BLaER1 (cell line): ENCODE measurements around the gene GPR39.
A peak's percentile ranks its signal among the peaks of the same experiment; 100 is the strongest.

Source experiments
- H3K27ac ChIP-seq: shearing (Covaris generic); formaldehyde crosslinking; 2 replicates; pipeline ENCODE4 v1.8.1; 2022
- H3K27me3 ChIP-seq: shearing (Covaris generic); formaldehyde crosslinking; 2 replicates; pipeline ENCODE4 v1.8.1; 2022
- H3K36me3 ChIP-seq: shearing (Covaris generic); formaldehyde crosslinking; 2 replicates; pipeline ENCODE4 v1.8.1; 2022
- H3K4me1 ChIP-seq: shearing (Covaris generic); formaldehyde crosslinking; 2 replicates; pipeline ENCODE4 v1.8.1; 2022
- H3K4me2 ChIP-seq: shearing (Covaris generic); formaldehyde crosslinking; 2 replicates; pipeline ENCODE4 v1.8.1; 2022
- H3K4me3 ChIP-seq: shearing (Covaris generic); formaldehyde crosslinking; 2 replicates; pipeline ENCODE4 v1.8.1; 2022
- H3K9ac ChIP-seq: shearing (Covaris generic); formaldehyde crosslinking; 2 replicates; pipeline ENCODE4 v1.8.1; 2022
- H3K9me3 ChIP-seq: shearing (Covaris generic); formaldehyde crosslinking; 2 replicates; pipeline ENCODE4 v1.8.1; 2022
- H4K20me1 ChIP-seq: shearing (Covaris generic); formaldehyde crosslinking; 2 replicates; pipeline ENCODE4 v1.8.1; 2022
- Cebpa-rat ChIP-seq: shearing (Covaris generic); IDR thresholded peaks from 2 replicates; pipeline ENCODE4 v1.8.1; 2022

GPR39 gene

DNA sequence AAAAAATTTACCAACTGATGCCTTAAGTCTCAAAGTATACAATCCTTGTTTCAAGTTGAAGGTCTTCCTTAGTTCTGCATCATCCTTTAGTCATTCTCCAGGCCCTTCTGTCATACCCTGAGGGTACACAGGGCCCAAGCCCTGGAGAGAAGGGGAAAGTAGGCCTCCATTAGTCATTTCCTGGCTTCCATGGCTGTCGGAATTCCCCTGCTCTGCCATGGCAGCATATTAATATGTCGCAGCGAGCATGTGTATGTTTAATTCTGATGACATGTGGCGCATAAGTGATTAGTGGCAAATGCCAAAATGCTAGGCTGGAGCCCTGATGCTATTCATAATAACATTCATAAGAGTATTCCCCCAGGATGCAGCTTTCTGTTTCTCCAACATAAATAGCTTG is 22.1 kb downstream of the GPR39 start:
- H3K27ac ChIP-seq, result no peak overlapping the region
- no peak for TF ChIP-seq Cebpa-rat
- H4K20me1 ChIP-seq, result no peaks in the 10 kb centered on the region
- no peak overlapping the region for H3K4me2 ChIP-seq
- H3K4me1 ChIP-seq, result no peaks in the 10 kb centered on the region
- H3K4me3 ChIP-seq, result no peak overlapping the region
- H3K36me3 ChIP-seq, result no peaks in the 10 kb centered on the region
- H3K9me3 ChIP-seq, result no peaks in the 10 kb centered on the region
- H3K9ac ChIP-seq, result no peak overlapping the region
- no peaks in the 10 kb centered on the region for H3K27me3 ChIP-seq

GRCh38 chr2:132439703-132440398 is 23.2 kb downstream of the GPR39 start:
- Histone ChIP-seq H3K4me1 (no peaks in the 10 kb centered on the region), H3K4me3 (no peak overlapping the region), H3K9me3 (no peaks in the 10 kb centered on the region), H4K20me1 (no peaks in the 10 kb centered on the region), H3K36me3 (no peaks in the 10 kb centered on the region), H3K27me3 (no peaks in the 10 kb centered on the region), H3K9ac (no peak overlapping the region), H3K4me2 (no peak overlapping the region), H3K27ac (no peak overlapping the region)
- TF ChIP-seq Cebpa-rat, result no peak

DNA sequence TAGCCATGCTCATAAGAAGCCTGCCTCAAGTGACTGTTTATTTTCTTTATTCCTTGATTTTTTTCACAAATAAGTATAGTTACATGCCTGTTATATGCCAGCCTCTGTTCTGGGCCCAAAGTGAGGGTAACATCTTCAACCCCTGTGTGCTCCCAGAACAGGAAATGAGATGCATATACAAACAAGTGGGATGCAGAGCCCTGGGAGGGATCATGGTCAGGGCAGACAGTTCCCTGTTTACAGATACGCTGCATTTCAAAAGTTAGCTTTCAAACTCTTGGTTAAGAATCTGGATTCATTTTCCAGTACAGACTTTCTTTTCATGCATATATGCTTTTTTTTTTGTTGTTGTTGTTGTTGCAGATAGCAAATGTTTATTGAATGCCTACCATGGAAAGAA is 24.4 kb downstream of the GPR39 start:
- no peaks in the 10 kb centered on the region for H3K36me3 ChIP-seq
- H3K9me3 ChIP-seq, result no peaks in the 10 kb centered on the region
- H4K20me1 ChIP-seq, result no peaks in the 10 kb centered on the region
- no peak overlapping the region for H3K4me3 ChIP-seq
- no peak overlapping the region for H3K27ac ChIP-seq
- no peak for TF ChIP-seq Cebpa-rat
- no peak overlapping the region for H3K9ac ChIP-seq
- H3K4me2 ChIP-seq, result no peak overlapping the region
- H3K4me1 ChIP-seq, result no peaks in the 10 kb centered on the region
- H3K27me3 ChIP-seq, result no peaks in the 10 kb centered on the region

DNA sequence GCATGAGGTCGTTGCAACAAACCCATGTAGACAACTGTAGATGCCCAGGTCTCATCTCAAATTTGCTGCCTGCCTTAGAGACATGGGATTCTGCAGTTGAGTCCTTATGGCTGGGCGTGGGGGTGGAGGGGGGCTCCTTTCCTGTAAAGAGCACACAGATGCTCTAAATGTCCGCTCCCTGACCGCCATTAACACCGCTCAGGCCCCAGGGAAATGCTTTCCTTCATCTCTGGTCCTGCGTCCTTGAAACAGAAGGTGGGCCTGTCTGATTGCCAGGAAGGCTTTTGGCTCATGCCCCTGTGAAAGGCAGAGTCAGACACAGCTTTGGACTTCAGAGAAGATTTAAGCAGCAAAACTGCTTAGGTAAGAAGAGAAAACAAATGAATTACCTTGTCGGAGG is 25.7 kb downstream of the GPR39 start:
- Histone ChIP-seq H4K20me1 (no peaks in the 10 kb centered on the region), H3K9me3 (no peaks in the 10 kb centered on the region), H3K27me3 (no peaks in the 10 kb centered on the region), H3K4me3 (no peak overlapping the region), H3K36me3 (no peaks in the 10 kb centered on the region), H3K27ac (no peak overlapping the region), H3K4me1 (no peaks in the 10 kb centered on the region), H3K9ac (no peak overlapping the region), H3K4me2 (no peak overlapping the region)
- TF ChIP-seq Cebpa-rat, result no peak

DNA sequence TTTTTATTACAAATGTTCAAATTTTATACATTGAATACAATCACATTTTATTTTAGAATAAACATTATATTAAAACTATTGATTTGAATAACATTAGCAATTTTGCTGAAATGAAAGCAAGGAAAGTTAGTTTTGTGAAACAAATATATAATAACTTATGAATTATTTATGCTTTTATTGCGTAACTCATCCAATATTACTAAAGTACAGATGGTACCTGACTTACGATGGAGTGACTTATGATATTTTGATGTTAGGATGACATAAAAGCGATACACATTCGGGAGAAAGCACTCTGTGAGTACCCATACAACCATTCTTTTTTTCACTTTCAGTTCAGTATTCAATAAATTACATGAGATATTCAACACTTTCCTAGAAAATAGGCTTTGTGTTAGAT is 26.5 kb downstream of the GPR39 start:
- no peaks in the 10 kb centered on the region for H3K9me3 ChIP-seq
- H3K4me1 ChIP-seq, result no peaks in the 10 kb centered on the region
- TF ChIP-seq Cebpa-rat, result no peak; the same call in 1 of the 2 replicates
- no peak overlapping the region for H3K27ac ChIP-seq
- no peaks in the 10 kb centered on the region for H3K36me3 ChIP-seq
- H3K4me2 ChIP-seq, result no peak overlapping the region
- no peaks in the 10 kb centered on the region for H3K27me3 ChIP-seq
- no peak overlapping the region for H3K4me3 ChIP-seq
- H3K9ac ChIP-seq, result no peak overlapping the region
- H4K20me1 ChIP-seq, result no peaks in the 10 kb centered on the region

DNA sequence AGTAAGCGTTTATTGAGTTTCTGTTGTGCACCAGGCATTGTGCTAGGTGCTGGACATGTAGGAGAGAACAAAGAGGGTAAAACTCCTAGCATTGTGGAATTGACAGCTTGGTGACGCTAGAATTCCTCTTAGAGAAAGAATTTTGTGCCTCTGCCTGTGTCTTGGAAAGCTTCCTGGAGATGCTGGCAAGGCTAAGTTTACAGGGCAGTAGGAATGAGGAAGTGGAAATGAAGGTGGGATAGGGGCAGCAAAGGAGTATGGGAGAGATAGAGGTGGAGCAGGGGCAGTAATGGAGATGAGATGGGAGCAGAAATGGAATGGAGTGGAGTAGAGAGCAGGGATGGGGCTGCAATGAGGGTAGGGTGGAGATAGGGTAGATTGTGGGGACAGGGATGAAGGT is 29.8 kb downstream of the GPR39 start:
- Histone ChIP-seq H3K36me3 (no peaks in the 10 kb centered on the region), H3K27me3 (no peaks in the 10 kb centered on the region), H3K4me1 (0 out of 2 replicates have a peak, but pooled peaks cover 5% of the 10 kb centered on the region), H3K27ac (no peak overlapping the region), H3K4me3 (no peak overlapping the region), H3K9ac (no peak overlapping the region), H4K20me1 (no peaks in the 10 kb centered on the region), H3K9me3 (no peaks in the 10 kb centered on the region), H3K4me2 (no peak overlapping the region)
- TF ChIP-seq Cebpa-rat, result no peak

- Histone ChIP-seq H4K20me1 (no peaks in the 10 kb centered on the region), H3K4me2 (peak overlapping the region; percentile 38), H3K9ac (no peak overlapping the region)
Measured at GRCh38 chr2:132448331-132448730, 31.7 kb downstream of the GPR39 start.

GRCh38 chr2:132448771-132449170 is 32.2 kb downstream of the GPR39 start:
- H3K4me1 ChIP-seq, result 0 out of 2 replicates have a peak, but pooled peaks cover 5% of the 10 kb centered on the region
- no peak for TF ChIP-seq Cebpa-rat
- H3K36me3 ChIP-seq, result no peaks in the 10 kb centered on the region
- no peaks in the 10 kb centered on the region for H3K27me3 ChIP-seq
- H4K20me1 ChIP-seq, result no peaks in the 10 kb centered on the region
- no peak overlapping the region for H3K27ac ChIP-seq
- no peak overlapping the region for H3K4me3 ChIP-seq
- no peak overlapping the region for H3K4me2 ChIP-seq
- no peak overlapping the region for H3K9ac ChIP-seq
- H3K9me3 ChIP-seq, result peaks cover 9% of the 10 kb centered on the region

More at GRCh38 chr2:132448331-132448730, 31.7 kb downstream of the GPR39 start:
- Histone ChIP-seq H3K4me3 (no peak overlapping the region), H3K4me1 (0 out of 2 replicates have a peak, but pooled peaks cover 5% of the 10 kb centered on the region), H3K27me3 (no peaks in the 10 kb centered on the region), H3K9me3 (peaks cover 4% of the 10 kb centered on the region; the same call in 1 of the 2 replicates), H3K27ac (no peak overlapping the region), H3K36me3 (no peaks in the 10 kb centered on the region)
- no peak for TF ChIP-seq Cebpa-rat

- H3K9ac ChIP-seq, result no peak overlapping the region
- peaks cover 9% of the 10 kb centered on the region for H3K9me3 ChIP-seq
- H4K20me1 ChIP-seq, result no peaks in the 10 kb centered on the region
- no peak for TF ChIP-seq Cebpa-rat
- no peaks in the 10 kb centered on the region for H3K36me3 ChIP-seq
- 0 out of 2 replicates have a peak, but pooled peaks cover 5% of the 10 kb centered on the region for H3K4me1 ChIP-seq
- H3K27me3 ChIP-seq, result no peaks in the 10 kb centered on the region
- no peak overlapping the region for H3K4me3 ChIP-seq
- no peak overlapping the region for H3K27ac ChIP-seq
- no peak overlapping the region for H3K4me2 ChIP-seq
Measured at GRCh38 chr2:132449868-132450267, 33.3 kb downstream of the GPR39 start.

- Histone ChIP-seq H3K9me3 (peaks cover 22% of the 10 kb centered on the region), H3K4me2 (no peak overlapping the region), H3K9ac (no peak overlapping the region), H3K27me3 (no peaks in the 10 kb centered on the region), H4K20me1 (no peaks in the 10 kb centered on the region), H3K4me1 (no peaks in the 10 kb centered on the region), H3K4me3 (no peak overlapping the region), H3K36me3 (no peaks in the 10 kb centered on the region), H3K27ac (no peak overlapping the region)
- no peak for TF ChIP-seq Cebpa-rat
Measured at GRCh38 chr2:132460781-132461180, 44.2 kb downstream of the GPR39 start.

DNA sequence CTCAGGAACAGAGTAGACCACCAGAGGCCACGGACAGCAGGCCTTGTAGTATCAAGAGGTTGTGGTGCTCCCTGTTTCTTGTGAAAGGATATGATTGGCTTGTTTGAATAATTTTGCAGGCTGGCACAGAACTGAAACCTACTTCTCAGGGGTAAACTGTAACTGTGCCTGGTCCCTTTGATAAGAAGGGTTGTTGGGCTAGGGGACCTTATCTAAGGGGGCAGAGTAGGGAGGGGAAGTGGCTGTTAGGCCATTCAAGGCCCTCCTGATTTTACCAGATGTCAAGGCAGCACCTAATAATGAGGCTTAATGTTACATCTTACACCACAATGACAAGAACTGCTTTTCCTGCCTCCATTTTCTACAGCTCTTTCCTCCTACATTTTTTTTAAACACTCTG is 45.6 kb downstream of the GPR39 start:
- Histone ChIP-seq H3K4me2 (no peak overlapping the region), H3K27me3 (no peaks in the 10 kb centered on the region), H3K9me3 (peaks cover 37% of the 10 kb centered on the region), H3K4me3 (no peak overlapping the region), H3K36me3 (no peaks in the 10 kb centered on the region), H3K4me1 (no peaks in the 10 kb centered on the region), H3K9ac (no peak overlapping the region), H4K20me1 (no peaks in the 10 kb centered on the region), H3K27ac (no peak overlapping the region)
- TF ChIP-seq Cebpa-rat, result no peak
